Endodermal cell (in vitro differentiated cells): ENCODE results near the gene DDX60. TPM values are rescaled to one million over a fixed set of nuclear protein-coding genes. Genes with fewer than 3 reads are reported as not detected.
A peak's percentile ranks its signal among the peaks of the same experiment; 100 is the strongest.

ENCODE experiments used
- DNase-seq: peaks from one replicate; pipeline ENCODE4 v3.0.0-alpha.2; 2017
- H3K27ac ChIP-seq: 2 replicates; pipeline ENCODE4 v1.5.1; 2013; ENCODE audit warnings: mild to moderate bottlenecking, low read depth, low read length, moderate library complexity
- H3K27me3 ChIP-seq: 2 replicates; pipeline ENCODE4 v1.6.1; 2013; ENCODE audit warnings: mild to moderate bottlenecking, low read length, moderate library complexity; ENCODE audit not compliant: insufficient read depth, control insufficient read depth, poor library complexity, severe bottlenecking
- H3K36me3 ChIP-seq: 2 replicates; pipeline ENCODE4 v1.7.0; 2013; ENCODE audit warnings: mild to moderate bottlenecking, low read length, moderate library complexity; ENCODE audit not compliant: control insufficient read depth, insufficient read depth
- H3K4me1 ChIP-seq: one replicate; pipeline ENCODE4 v1.7.0; 2013; ENCODE audit warnings: low read length; ENCODE audit not compliant: control insufficient read depth, insufficient read depth
- H3K4me3 ChIP-seq: 2 replicates; pipeline ENCODE4 v1.5.1; 2013; ENCODE audit warnings: mild to moderate bottlenecking, low read length, moderate library complexity
- H3K9ac ChIP-seq: 2 replicates; pipeline ENCODE4 v1.6.1; 2013; ENCODE audit warnings: mild to moderate bottlenecking, low read length, moderate library complexity; ENCODE audit not compliant: poor library complexity, severe bottlenecking; ENCODE audit errors: extremely low read depth
- H3K9me3 ChIP-seq: 2 replicates; pipeline ENCODE4 v1.6.1; 2013; ENCODE audit warnings: mild to moderate bottlenecking, low read length, moderate library complexity; ENCODE audit not compliant: control insufficient read depth
- H3K27ac Mint-ChIP-seq: 2 replicates; pipeline ENCODE4 v1.8.0; 2020; ENCODE audit warnings: mixed read lengths
- H3K27me3 Mint-ChIP-seq: 2 replicates; pipeline ENCODE4 v1.8.0; 2021; ENCODE audit warnings: mild to moderate bottlenecking, mixed read lengths; ENCODE audit not compliant: insufficient read depth
- H3K36me3 Mint-ChIP-seq: 2 replicates; pipeline ENCODE4 v1.8.0; 2020; ENCODE audit warnings: low read depth, mixed read lengths
- H3K4me1 Mint-ChIP-seq: 2 replicates; pipeline ENCODE4 v1.8.0; 2020; ENCODE audit warnings: mixed read lengths
- H3K4me3 Mint-ChIP-seq: 2 replicates; pipeline ENCODE4 v1.8.0; 2020; ENCODE audit warnings: mild to moderate bottlenecking, moderate library complexity, mixed read lengths
- H3K9me3 Mint-ChIP-seq: 2 replicates; pipeline ENCODE4 v1.8.0; 2020; ENCODE audit warnings: mild to moderate bottlenecking, mixed read lengths
- WGBS, 2 experiments: methylation state at CpG; one replicate each; pipeline versions ENCODE4 v1.1.5 to v1.1.7; 2013; ENCODE audit warnings: missing lambda C conversion rate in 2 of 2, mixed read lengths in 1 of 2; ENCODE audit not compliant: insufficient coverage in 1 of 2, insufficient read length in 1 of 2; 5-methylcytosine and 5-hydroxymethylcytosine counted together
- long read RNA-seq, 4 experiments: library from polyadenylated mRNA in 2 of 4; library from RNA in 1 of 4; library from capped mRNA in 1 of 4; stranded (forward) in 3 of 4; unstranded in 1 of 4; transcript quantifications; one replicate each; pipeline ENCODE4 v2.0.0, GENCODE V29; 2020 to 2021; ENCODE audit warnings: inconsistent platforms in 1 of 4
- polyA plus RNA-seq, 2 experiments: library from polyadenylated mRNA; stranded (reverse); fragments of 50-300 nt; gene quantifications; one replicate each; pipeline ENCODE4 v1.2.3, GENCODE V29; 2013
- total RNA-seq, 2 donors: library from RNA; stranded (reverse); fragmentation: NEBNext Ultra II Directional in 1 of 2; extraction: Animal tissue kit (Norgen Biotek cat#: 25700) in 1 of 2; gene quantifications; 2 replicates in 1 of 2; 3 replicates in 1 of 2; pipeline ENCODE4 v1.2.1, GENCODE V29; 2021
- TF ChIP-seq, protein P1 (sequence below): fragments of 200-600 bp; sonication (generic); conservative IDR thresholded peaks from 2 replicates; pipeline ENCODE4 v1.5.0; 2021; ENCODE audit warnings: antibody characterized with exemption, mild to moderate bottlenecking

The DDX60 gene, protein sequence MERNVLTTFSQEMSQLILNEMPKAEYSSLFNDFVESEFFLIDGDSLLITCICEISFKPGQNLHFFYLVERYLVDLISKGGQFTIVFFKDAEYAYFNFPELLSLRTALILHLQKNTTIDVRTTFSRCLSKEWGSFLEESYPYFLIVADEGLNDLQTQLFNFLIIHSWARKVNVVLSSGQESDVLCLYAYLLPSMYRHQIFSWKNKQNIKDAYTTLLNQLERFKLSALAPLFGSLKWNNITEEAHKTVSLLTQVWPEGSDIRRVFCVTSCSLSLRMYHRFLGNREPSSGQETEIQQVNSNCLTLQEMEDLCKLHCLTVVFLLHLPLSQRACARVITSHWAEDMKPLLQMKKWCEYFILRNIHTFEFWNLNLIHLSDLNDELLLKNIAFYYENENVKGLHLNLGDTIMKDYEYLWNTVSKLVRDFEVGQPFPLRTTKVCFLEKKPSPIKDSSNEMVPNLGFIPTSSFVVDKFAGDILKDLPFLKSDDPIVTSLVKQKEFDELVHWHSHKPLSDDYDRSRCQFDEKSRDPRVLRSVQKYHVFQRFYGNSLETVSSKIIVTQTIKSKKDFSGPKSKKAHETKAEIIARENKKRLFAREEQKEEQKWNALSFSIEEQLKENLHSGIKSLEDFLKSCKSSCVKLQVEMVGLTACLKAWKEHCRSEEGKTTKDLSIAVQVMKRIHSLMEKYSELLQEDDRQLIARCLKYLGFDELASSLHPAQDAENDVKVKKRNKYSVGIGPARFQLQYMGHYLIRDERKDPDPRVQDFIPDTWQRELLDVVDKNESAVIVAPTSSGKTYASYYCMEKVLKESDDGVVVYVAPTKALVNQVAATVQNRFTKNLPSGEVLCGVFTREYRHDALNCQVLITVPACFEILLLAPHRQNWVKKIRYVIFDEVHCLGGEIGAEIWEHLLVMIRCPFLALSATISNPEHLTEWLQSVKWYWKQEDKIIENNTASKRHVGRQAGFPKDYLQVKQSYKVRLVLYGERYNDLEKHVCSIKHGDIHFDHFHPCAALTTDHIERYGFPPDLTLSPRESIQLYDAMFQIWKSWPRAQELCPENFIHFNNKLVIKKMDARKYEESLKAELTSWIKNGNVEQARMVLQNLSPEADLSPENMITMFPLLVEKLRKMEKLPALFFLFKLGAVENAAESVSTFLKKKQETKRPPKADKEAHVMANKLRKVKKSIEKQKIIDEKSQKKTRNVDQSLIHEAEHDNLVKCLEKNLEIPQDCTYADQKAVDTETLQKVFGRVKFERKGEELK (N-terminal part only)
- total RNA-seq, result 1 to 10 TPM; 1.6 to 3.1 TPM
- 3.6 TPM for polyA plus RNA-seq (2013, experiment 1 of 2)
- polyA plus RNA-seq (2013, experiment 2 of 2), result 3.6 TPM
- long read RNA-seq, experiment 1, partial matches to known transcripts, result 0 of 1 reads
- long read RNA-seq, experiment 1, other reads (novel, unspliced or antisense), result 1 of 1 reads
- long read RNA-seq, experiment 2, full-length matches to known transcripts, result 1 of 2 reads
- long read RNA-seq, experiment 2, partial matches to known transcripts, result 1 of 2 reads
- long read RNA-seq, experiment 2, other reads (novel, unspliced or antisense), result 0 of 2 reads
- long read RNA-seq, experiment 3, full-length matches to known transcripts, result 1 of 4 reads
- long read RNA-seq, experiment 3, partial matches to known transcripts, result 3 of 4 reads
- long read RNA-seq, experiment 3, other reads (novel, unspliced or antisense), result 0 of 4 reads
- long read RNA-seq, experiment 4, result 0 reads

GRCh38 chr4:168318266-168318895 is at the start of gene DDX60:
Gene DDX60, minus strand, starts transcription at chr4:168318752. Its CDS starts 7,493 bp downstream, at chr4:168311259.
- TF ChIP-seq, protein P1, sequence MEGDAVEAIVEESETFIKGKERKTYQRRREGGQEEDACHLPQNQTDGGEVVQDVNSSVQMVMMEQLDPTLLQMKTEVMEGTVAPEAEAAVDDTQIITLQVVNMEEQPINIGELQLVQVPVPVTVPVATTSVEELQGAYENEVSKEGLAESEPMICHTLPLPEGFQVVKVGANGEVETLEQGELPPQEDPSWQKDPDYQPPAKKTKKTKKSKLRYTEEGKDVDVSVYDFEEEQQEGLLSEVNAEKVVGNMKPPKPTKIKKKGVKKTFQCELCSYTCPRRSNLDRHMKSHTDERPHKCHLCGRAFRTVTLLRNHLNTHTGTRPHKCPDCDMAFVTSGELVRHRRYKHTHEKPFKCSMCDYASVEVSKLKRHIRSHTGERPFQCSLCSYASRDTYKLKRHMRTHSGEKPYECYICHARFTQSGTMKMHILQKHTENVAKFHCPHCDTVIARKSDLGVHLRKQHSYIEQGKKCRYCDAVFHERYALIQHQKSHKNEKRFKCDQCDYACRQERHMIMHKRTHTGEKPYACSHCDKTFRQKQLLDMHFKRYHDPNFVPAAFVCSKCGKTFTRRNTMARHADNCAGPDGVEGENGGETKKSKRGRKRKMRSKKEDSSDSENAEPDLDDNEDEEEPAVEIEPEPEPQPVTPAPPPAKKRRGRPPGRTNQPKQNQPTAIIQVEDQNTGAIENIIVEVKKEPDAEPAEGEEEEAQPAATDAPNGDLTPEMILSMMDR, result peak; percentile 43
- WGBS, 2 experiments, result 1 to 3% methylated on average over 17 to 38 of the region's 38 CpGs
- Mint-ChIP-seq H3K4me1 (peaks cover 10% of the 10 kb centered on the region), H3K9me3 (no peaks in the 10 kb centered on the region), H3K36me3 (no peaks in the 10 kb centered on the region), H3K27ac (peak within 1 kb of the TSS; percentile 87), H3K27me3 (no peaks in the 10 kb centered on the region), H3K4me3 (peak within 1 kb of the TSS; percentile 82)
- no peak within 1 kb of the TSS for H3K27ac ChIP-seq
- peaks cover 6% of the 10 kb centered on the region for H3K4me1 ChIP-seq
- no peaks in the 10 kb centered on the region for H3K36me3 ChIP-seq
- H3K9ac ChIP-seq, result peak within 1 kb of the TSS; percentile 66
- peak; percentile 88 for DNase-seq
- no peaks in the 10 kb centered on the region for H3K27me3 ChIP-seq
- H3K9me3 ChIP-seq, result no peaks in the 10 kb centered on the region
- H3K4me3 ChIP-seq, result peak within 1 kb of the TSS; percentile 91

DNA sequence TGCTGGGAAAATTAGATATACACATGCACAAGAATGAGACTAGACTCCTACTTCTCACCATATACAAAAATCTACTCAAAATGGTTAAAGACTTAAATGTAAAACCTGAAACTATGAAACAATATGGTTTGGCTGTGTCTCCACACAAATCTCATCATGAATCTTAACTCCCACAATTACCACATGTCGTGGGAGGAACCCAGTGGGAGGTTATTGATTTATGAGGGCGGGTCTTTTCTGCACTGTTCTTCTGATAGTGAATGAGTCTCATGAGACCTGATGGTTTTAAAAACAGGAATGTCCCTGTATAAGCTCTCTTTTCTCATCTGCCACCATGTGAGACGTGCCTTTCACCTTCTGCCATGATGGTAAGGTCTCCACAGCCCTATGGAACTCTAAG is 48.5 kb upstream of the DDX60 start:
- Mint-ChIP-seq H3K9me3 (peaks cover 2% of the 10 kb centered on the region), H3K27me3 (no peaks in the 10 kb centered on the region), H3K36me3 (no peaks in the 10 kb centered on the region), H3K27ac (no peak overlapping the region), H3K4me3 (no peak overlapping the region), H3K4me1 (no peaks in the 10 kb centered on the region)
- TF ChIP-seq, protein P1, result no peak
- H3K36me3 ChIP-seq, result no peaks in the 10 kb centered on the region
- no peaks in the 10 kb centered on the region for H3K27me3 ChIP-seq
- WGBS, 2 experiments, result 96 to 100% methylated on average over 1 to 3 of the region's 3 CpGs
- no peaks in the 10 kb centered on the region for H3K4me1 ChIP-seq
- H3K9me3 ChIP-seq, result no peaks in the 10 kb centered on the region
- no peak overlapping the region for H3K4me3 ChIP-seq
- H3K27ac ChIP-seq, result no peak overlapping the region
- no peak for DNase-seq
- H3K9ac ChIP-seq, result no peak overlapping the region
